MM.1S (cell line): ENCODE data around the gene TGFBR3.

ENCODE experiments used
- DNase-seq: peaks from one replicate; pipeline ENCODE4 v3.0.0-alpha.2; 2015
- H2AFZ ChIP-seq: fragments of 300-600 bp; sonication (generic); 2 replicates; pipeline ENCODE4 v1.6.0; 2016; ENCODE audit warnings: antibody characterized with exemption, low read length
- H3F3A ChIP-seq: fragments of 300-600 bp; sonication (generic); 2 replicates; pipeline ENCODE4 v1.6.1; 2016; ENCODE audit warnings: mild to moderate bottlenecking, antibody characterized with exemption, low read length, moderate library complexity, mixed read lengths; ENCODE audit not compliant: insufficient read depth
- H3K27ac ChIP-seq: fragments of 300-600 bp; sonication (generic); 2 replicates; pipeline ENCODE4 v1.5.1; 2016; ENCODE audit warnings: mild to moderate bottlenecking, low read length
- H3K27me3 ChIP-seq: fragments of 300-600 bp; sonication (generic); replicated peaks from 2 replicates; pipeline ENCODE4 v1.6.0; 2016; ENCODE audit warnings: low read length; ENCODE audit not compliant: insufficient read depth
- H3K36me3 ChIP-seq: fragments of 300-600 bp; sonication (generic); replicated peaks from 2 replicates; pipeline ENCODE4 v1.6.1; 2016; ENCODE audit warnings: mild to moderate bottlenecking, low read length, mixed read lengths; ENCODE audit not compliant: insufficient read depth
- H3K4me1 ChIP-seq: fragments of 300-600 bp; sonication (generic); 2 replicates; pipeline ENCODE4 v1.6.1; 2016; ENCODE audit warnings: low read length, mixed read lengths
- H3K4me2 ChIP-seq: fragments of 300-600 bp; sonication (generic); 2 replicates; pipeline ENCODE4 v1.6.0; 2016; ENCODE audit warnings: low read depth, low read length
- H3K4me3 ChIP-seq: fragments of 300-600 bp; sonication (generic); 2 replicates; pipeline ENCODE4 v1.5.1; 2016; ENCODE audit warnings: low read length, mixed read lengths
- H3K79me2 ChIP-seq: fragments of 300-600 bp; sonication (generic); 2 replicates; pipeline ENCODE4 v1.6.1; 2016; ENCODE audit warnings: mixed run types, low read length, mixed read lengths
- H3K9ac ChIP-seq: fragments of 300-600 bp; sonication (generic); 2 replicates; pipeline ENCODE4 v1.6.1; 2016; ENCODE audit warnings: low read length, mixed read lengths
- H3K9me2 ChIP-seq: fragments of 300-600 bp; sonication (generic); replicated peaks from 2 replicates; pipeline ENCODE4 v1.6.1; 2016; ENCODE audit warnings: mild to moderate bottlenecking, low read length, mixed read lengths; ENCODE audit not compliant: insufficient read depth
- H3K9me3 ChIP-seq: fragments of 300-600 bp; sonication (generic); replicated peaks from 2 replicates; pipeline ENCODE4 v1.6.1; 2016; ENCODE audit warnings: mild to moderate bottlenecking, low read length, mixed read lengths; ENCODE audit not compliant: insufficient read depth
- H4K20me1 ChIP-seq: fragments of 300-600 bp; sonication (generic); 2 replicates; pipeline ENCODE4 v1.6.1; 2016; ENCODE audit warnings: mild to moderate bottlenecking, low read length, moderate library complexity, mixed read lengths; ENCODE audit not compliant: insufficient read depth
- EZH2 ChIP-seq: fragments of 300-600 bp; sonication (generic); optimal IDR thresholded peaks from 2 replicates; pipeline ENCODE3; 2017; ENCODE audit warnings: low read depth, mild to moderate bottlenecking, antibody characterized with exemption, low read length, mixed read lengths
- EZH2phosphoT487 ChIP-seq: fragments of 300-600 bp; sonication (generic); IDR thresholded peaks from 2 replicates; pipeline ENCODE4 v1.6.1; 2018; ENCODE audit warnings: antibody characterized with exemption, low read length
- TF ChIP-seq, protein P1 (sequence below): fragments of 300-600 bp; sonication (generic); IDR thresholded peaks from 2 replicates; pipeline ENCODE4 v1.5.1; 2016; ENCODE audit warnings: antibody characterized with exemption, low read length, mixed read lengths

TGFBR3 gene

DNA sequence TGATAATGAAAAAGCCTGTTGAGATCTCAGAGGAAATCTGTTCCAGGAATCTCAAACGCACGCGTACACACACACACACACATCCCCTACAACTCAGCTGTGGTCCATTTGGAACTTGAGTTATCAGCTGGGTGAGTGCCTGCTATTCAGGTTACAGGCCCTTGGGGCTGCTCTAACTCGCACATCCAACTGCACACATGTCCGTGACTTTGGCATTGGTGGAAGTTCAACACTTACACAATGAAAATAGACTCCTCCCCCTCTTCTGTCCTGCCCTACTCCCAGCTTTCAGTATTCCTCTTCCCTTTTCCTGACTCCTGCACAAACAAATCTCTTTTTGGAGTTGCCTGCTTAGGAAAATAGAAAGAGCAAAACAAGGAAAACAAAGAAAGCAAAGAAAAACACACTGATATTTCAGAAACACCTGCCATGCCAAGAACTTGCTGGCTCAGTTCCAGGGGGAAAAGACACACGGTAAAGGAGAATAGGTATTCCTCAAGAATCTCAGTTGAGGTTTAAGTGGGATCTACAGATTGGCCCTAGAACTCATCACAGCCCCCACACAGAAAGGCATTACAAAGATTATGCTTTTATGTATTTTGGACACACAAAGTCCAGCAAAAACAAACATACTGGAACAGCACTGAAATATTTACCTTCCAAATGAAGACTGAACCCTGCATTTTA, 140.9 kb downstream of the TGFBR3 start:
- H3K4me3 ChIP-seq: no peak overlapping the region
- no peaks in the 10 kb centered on the region for H4K20me1 ChIP-seq
- DNase-seq: no peak
- H3K4me2 ChIP-seq: no peak overlapping the region
- no peaks in the 10 kb centered on the region for H3K4me1 ChIP-seq
- H3K9me3 ChIP-seq: no peaks in the 10 kb centered on the region
- H3K27ac ChIP-seq: no peak overlapping the region
- H3K36me3 ChIP-seq: no peaks in the 10 kb centered on the region
- no peaks in the 10 kb centered on the region for H3K27me3 ChIP-seq
- H2AFZ ChIP-seq: no peak overlapping the region
- no peaks in the 10 kb centered on the region for H3K79me2 ChIP-seq
- H3K9ac ChIP-seq: no peak overlapping the region
- TF ChIP-seq, protein P1, sequence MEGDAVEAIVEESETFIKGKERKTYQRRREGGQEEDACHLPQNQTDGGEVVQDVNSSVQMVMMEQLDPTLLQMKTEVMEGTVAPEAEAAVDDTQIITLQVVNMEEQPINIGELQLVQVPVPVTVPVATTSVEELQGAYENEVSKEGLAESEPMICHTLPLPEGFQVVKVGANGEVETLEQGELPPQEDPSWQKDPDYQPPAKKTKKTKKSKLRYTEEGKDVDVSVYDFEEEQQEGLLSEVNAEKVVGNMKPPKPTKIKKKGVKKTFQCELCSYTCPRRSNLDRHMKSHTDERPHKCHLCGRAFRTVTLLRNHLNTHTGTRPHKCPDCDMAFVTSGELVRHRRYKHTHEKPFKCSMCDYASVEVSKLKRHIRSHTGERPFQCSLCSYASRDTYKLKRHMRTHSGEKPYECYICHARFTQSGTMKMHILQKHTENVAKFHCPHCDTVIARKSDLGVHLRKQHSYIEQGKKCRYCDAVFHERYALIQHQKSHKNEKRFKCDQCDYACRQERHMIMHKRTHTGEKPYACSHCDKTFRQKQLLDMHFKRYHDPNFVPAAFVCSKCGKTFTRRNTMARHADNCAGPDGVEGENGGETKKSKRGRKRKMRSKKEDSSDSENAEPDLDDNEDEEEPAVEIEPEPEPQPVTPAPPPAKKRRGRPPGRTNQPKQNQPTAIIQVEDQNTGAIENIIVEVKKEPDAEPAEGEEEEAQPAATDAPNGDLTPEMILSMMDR: no peak
- TF ChIP-seq EZH2phosphoT487 (no peak), EZH2 (no peak)
- H3F3A ChIP-seq: no peaks in the 10 kb centered on the region
- H3K9me2 ChIP-seq: no peaks in the 10 kb centered on the region

DNA sequence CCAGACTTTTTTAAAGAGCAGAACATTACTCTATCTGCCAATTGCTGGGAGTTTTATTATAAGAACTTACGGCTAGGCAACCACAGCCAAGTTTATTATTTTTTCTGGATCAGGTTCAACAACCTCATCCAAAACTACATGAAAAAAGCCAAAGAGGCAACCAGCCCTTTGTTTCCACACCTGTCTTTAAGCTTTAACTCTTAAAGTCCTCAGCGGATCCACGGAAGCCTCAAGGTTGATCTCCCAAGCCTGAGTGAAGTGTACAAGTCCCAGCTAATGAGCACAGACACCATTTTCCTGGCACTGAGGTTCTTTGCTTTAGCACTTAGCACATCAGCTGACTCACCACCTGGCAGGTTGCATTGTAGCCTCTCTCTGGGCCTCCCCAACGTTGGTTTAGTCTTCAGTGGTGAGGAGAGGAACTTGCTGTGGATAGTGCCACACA, 143.1 kb downstream of the TGFBR3 start:
- Histone ChIP-seq H3K9me2 (no peaks in the 10 kb centered on the region), H4K20me1 (no peaks in the 10 kb centered on the region), H3K4me1 (no peaks in the 10 kb centered on the region), H2AFZ (no peak overlapping the region), H3K36me3 (no peaks in the 10 kb centered on the region), H3K9me3 (no peaks in the 10 kb centered on the region), H3K27ac (no peak overlapping the region), H3K4me3 (no peak overlapping the region), H3F3A (no peaks in the 10 kb centered on the region), H3K27me3 (no peaks in the 10 kb centered on the region), H3K9ac (no peak overlapping the region), H3K4me2 (no peak overlapping the region), H3K79me2 (no peaks in the 10 kb centered on the region)
- TF ChIP-seq EZH2phosphoT487 (no peak), EZH2 (no peak)
- TF ChIP-seq, protein P1: no peak
- no peak for DNase-seq

DNA sequence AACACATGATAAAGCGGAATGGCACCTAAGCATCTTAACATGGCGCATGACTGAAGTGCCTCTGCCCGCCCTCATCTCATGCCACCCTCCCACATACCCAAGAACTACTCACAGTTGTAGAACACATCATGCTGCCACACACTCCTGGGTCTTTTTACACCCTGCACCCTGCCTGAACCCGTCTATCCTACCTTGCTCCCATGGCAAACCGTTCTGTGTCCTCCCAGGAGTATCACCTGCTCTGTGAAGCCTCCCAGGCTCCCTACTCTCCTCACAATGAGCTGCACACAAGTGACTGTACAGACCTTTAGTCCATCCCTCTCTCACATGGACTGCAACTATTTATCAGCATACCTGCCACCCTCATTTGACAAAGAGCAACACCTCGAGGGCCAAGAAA, 144.0 kb downstream of the TGFBR3 start:
- no peak for DNase-seq
- Histone ChIP-seq H4K20me1 (no peaks in the 10 kb centered on the region), H3K27me3 (no peaks in the 10 kb centered on the region), H3K27ac (no peak overlapping the region), H3K36me3 (no peaks in the 10 kb centered on the region), H3K9me3 (no peaks in the 10 kb centered on the region), H3K9ac (no peak overlapping the region), H2AFZ (no peak overlapping the region), H3K79me2 (no peaks in the 10 kb centered on the region), H3K4me1 (no peaks in the 10 kb centered on the region), H3K9me2 (no peaks in the 10 kb centered on the region), H3F3A (no peaks in the 10 kb centered on the region), H3K4me2 (no peak overlapping the region), H3K4me3 (no peak overlapping the region)
- no peak for TF ChIP-seq EZH2phosphoT487
- TF ChIP-seq, protein P1: no peak
- TF ChIP-seq EZH2: no peak
